HepG2 (cell line): ENCODE measurements around the gene SNRNP48. TPM values are rescaled to one million over a fixed set of nuclear protein-coding genes. Genes with fewer than 3 reads are reported as not detected.

Experiments used
- AKAP8 ChIP-seq: sonication (generic); formaldehyde crosslinking; IDR thresholded peaks from 2 replicates; pipeline ENCODE4 v1.5.1; 2020; ENCODE audit warnings: mild to moderate bottlenecking, missing genetic modification reagents
- CBX2 ChIP-seq, 2 experiments: fragments of 200-600 bp in 1 of 2; sonication (generic); formaldehyde crosslinking in 1 of 2; IDR thresholded peaks; 2 replicates each; pipeline versions ENCODE4 v1.7.0 to v1.8.1; 2018 to 2022; ENCODE audit warnings: low read depth in 2 of 2, low read length in 1 of 2, mild to moderate bottlenecking in 1 of 2, missing genetic modification reagents in 1 of 2
- HNRNPLL ChIP-seq: fragments of 200-400 bp; formaldehyde crosslinking; IDR thresholded peaks from 2 replicates; pipeline ENCODE4 v1.6.1; 2017; ENCODE audit warnings: mild to moderate bottlenecking, low read depth, low read length; ENCODE audit not compliant: poor library complexity, severe bottlenecking
- ISX ChIP-seq: sonication (generic); formaldehyde crosslinking; conservative IDR thresholded peaks from 2 replicates; pipeline ENCODE4 v1.5.0; 2020; ENCODE audit warnings: missing genetic modification reagents
- MAFK ChIP-seq, 2 experiments: IDR thresholded peaks in 1 of 2; conservative IDR thresholded peaks in 1 of 2; 2 replicates each; pipeline ENCODE4 v1.6.1; 2011; ENCODE audit warnings: improper control_type of control experiment in 2 of 2, low read length in 2 of 2
- MED8 ChIP-seq: sonication (generic); formaldehyde crosslinking; IDR thresholded peaks from 2 replicates; pipeline ENCODE4 v1.8.1; 2023; ENCODE audit warnings: mild to moderate bottlenecking, missing genetic modification reagents; ENCODE audit not compliant: insufficient replicate concordance
- MEF2D ChIP-seq: sonication (generic); formaldehyde crosslinking; IDR thresholded peaks from 2 replicates; pipeline ENCODE4 v1.5.1; 2020; ENCODE audit warnings: mild to moderate bottlenecking, missing genetic modification reagents
- NCOR1 ChIP-seq: fragments of 200-600 bp; sonication (generic); IDR thresholded peaks from 2 replicates; pipeline ENCODE4 v1.7.0; 2017; ENCODE audit warnings: antibody characterized with exemption, low read length, borderline replicate concordance
- PAX8 ChIP-seq: sonication (generic); formaldehyde crosslinking; IDR thresholded peaks from 2 replicates; pipeline ENCODE4 v1.8.0; 2022; ENCODE audit warnings: mild to moderate bottlenecking, missing genetic modification reagents, borderline replicate concordance
- PLRG1 ChIP-seq: fragments of 450-650 bp; conservative IDR thresholded peaks from 2 replicates; pipeline ENCODE4 v1.6.1; 2016
- RFX3 ChIP-seq: IDR thresholded peaks from 2 replicates; pipeline ENCODE4 v1.6.1; 2016; ENCODE audit warnings: missing biosample characterization, missing genetic modification reagents
- SRSF4 ChIP-seq: fragments of 200-400 bp; formaldehyde crosslinking; IDR thresholded peaks from one replicate; pipeline ENCODE4 v1.6.1; 2018; ENCODE audit warnings: mild to moderate bottlenecking, low read depth, low read length, moderate library complexity; ENCODE audit not compliant: poor library complexity, severe bottlenecking
- TBX2 ChIP-seq: sonication (generic); formaldehyde crosslinking; IDR thresholded peaks from 2 replicates; pipeline ENCODE4 v1.5.0; 2020; ENCODE audit warnings: missing genetic modification reagents, mild to moderate bottlenecking, borderline replicate concordance
- ZBTB8A ChIP-seq: sonication (generic); formaldehyde crosslinking; IDR thresholded peaks from 2 replicates; pipeline ENCODE4 v1.4.0; 2020; ENCODE audit warnings: mild to moderate bottlenecking, low read depth, missing genetic modification reagents, borderline replicate concordance
- ZFP36L2 ChIP-seq: sonication (generic); formaldehyde crosslinking; IDR thresholded peaks from 2 replicates; pipeline ENCODE4 v1.4.0; 2020; ENCODE audit warnings: missing genetic modification reagents
- ZFY ChIP-seq: sonication (generic); formaldehyde crosslinking; IDR thresholded peaks from 2 replicates; pipeline ENCODE4 v1.4.0; 2020; ENCODE audit warnings: missing genetic modification reagents
- ZNF251 ChIP-seq: sonication (generic); formaldehyde crosslinking; IDR thresholded peaks from 2 replicates; pipeline ENCODE4 v1.9.0; 2021; ENCODE audit warnings: mild to moderate bottlenecking, missing genetic modification reagents
- ZNF460 ChIP-seq: sonication (generic); formaldehyde crosslinking; IDR thresholded peaks from 2 replicates; pipeline ENCODE4 v1.5.1; 2020; ENCODE audit warnings: missing genetic modification reagents, mild to moderate bottlenecking, borderline replicate concordance
- ZNF557 ChIP-seq: sonication (generic); formaldehyde crosslinking; IDR thresholded peaks from 2 replicates; pipeline ENCODE4 v1.4.0; 2020; ENCODE audit warnings: missing genetic modification reagents
- ZSCAN20 ChIP-seq: sonication (generic); formaldehyde crosslinking; IDR thresholded peaks from 2 replicates; pipeline ENCODE4 v1.4.0; 2020; ENCODE audit warnings: missing genetic modification reagents, mild to moderate bottlenecking, borderline replicate concordance
- polyA plus RNA-seq, 8 experiments: library from polyadenylated mRNA; depleted of rRNA in 3 of 8; stranded (reverse) in 7 of 8; unstranded in 1 of 8; fragments of >200 nt; fragmentation: Illumina TruSeq in 4 of 8; extraction: Trizol in 4 of 8; gene quantifications; 2 replicates each; pipeline versions ENCODE4 v1.2.1 to v1.2.3, GENCODE V29; 2011 to 2016; ENCODE audit warnings: low read depth in 4 of 8, missing spikeins in 1 of 8, mixed read lengths in 1 of 8; ENCODE audit not compliant: insufficient read depth in 1 of 8
- total RNA-seq, 5 experiments: library from RNA; depleted of rRNA; stranded (reverse); fragments of >200 nt; fragmentation: Illumina TruSeq; extraction: Trizol; gene quantifications; 2 replicates each; pipeline ENCODE4 v1.2.3, GENCODE V29; 2016; ENCODE audit warnings: low read depth in 1 of 5
- TF ChIP-seq, protein P1 (sequence below): sonication (generic); formaldehyde crosslinking; IDR thresholded peaks from 2 replicates; pipeline ENCODE4 v1.4.0; 2020; ENCODE audit warnings: missing genetic modification reagents
- TF ChIP-seq, protein P2 (sequence below): sonication (generic); formaldehyde crosslinking; IDR thresholded peaks from 2 replicates; pipeline ENCODE4 v1.8.1; 2023; ENCODE audit warnings: mild to moderate bottlenecking, missing genetic modification reagents
- TF ChIP-seq, protein P3 (sequence below): sonication (generic); formaldehyde crosslinking; IDR thresholded peaks from 2 replicates; pipeline ENCODE4 v1.4.0; 2020; ENCODE audit warnings: missing genetic modification reagents, borderline replicate concordance

SNRNP48 gene
- total and polyA plus RNA-seq, 2 of the 13 experiments (the other 11 are each of a cell fraction or from before 2014, with no cell fraction given), result 17.5 to 47.5 TPM

DNA sequence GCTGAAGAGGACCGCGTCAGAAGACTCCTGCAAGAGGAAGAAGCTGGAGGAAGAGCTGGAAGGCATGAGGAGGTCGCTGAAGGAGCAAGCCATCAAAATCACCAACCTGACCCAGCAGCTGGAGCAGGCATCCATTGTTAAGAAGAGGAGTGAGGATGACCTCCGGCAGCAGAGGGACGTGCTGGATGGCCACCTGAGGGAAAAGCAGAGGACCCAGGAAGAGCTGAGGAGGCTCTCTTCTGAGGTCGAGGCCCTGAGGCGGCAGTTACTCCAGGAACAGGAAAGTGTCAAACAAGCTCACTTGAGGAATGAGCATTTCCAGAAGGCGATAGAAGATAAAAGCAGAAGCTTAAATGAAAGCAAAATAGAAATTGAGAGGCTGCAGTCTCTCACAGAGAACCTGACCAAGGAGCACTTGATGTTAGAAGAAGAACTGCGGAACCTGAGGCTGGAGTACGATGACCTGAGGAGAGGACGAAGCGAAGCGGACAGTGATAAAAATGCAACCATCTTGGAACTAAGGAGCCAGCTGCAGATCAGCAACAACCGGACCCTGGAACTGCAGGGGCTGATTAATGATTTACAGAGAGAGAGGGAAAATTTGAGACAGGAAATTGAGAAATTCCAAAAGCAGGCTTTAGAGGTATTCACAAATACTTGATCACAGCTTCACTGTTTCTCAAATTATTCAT lies 8.9 kb upstream of the SNRNP48 start (continued):
- TF ChIP-seq ZFP36L2 (CRISPR knock-in tag), result no peak
- TF ChIP-seq MEF2D (CRISPR knock-in tag), result no peak
- TF ChIP-seq ZNF460 (CRISPR knock-in tag), result no peak
- TF ChIP-seq MED8 (CRISPR knock-in tag), result no peak
- no peak for TF ChIP-seq TBX2 (CRISPR knock-in tag)
- TF ChIP-seq AKAP8 (CRISPR knock-in tag), result no peak
- TF ChIP-seq, protein P1, sequence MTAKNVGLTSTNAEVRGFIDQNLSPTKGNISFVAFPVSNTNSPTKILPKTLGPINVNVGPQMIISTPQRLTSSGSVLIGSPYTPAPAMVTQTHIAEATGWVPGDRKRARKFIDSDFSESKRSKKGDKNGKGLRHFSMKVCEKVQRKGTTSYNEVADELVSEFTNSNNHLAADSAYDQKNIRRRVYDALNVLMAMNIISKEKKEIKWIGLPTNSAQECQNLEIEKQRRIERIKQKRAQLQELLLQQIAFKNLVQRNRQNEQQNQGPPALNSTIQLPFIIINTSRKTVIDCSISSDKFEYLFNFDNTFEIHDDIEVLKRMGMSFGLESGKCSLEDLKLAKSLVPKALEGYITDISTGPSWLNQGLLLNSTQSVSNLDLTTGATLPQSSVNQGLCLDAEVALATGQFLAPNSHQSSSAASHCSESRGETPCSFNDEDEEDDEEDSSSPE (CRISPR knock-in tag), result peak; percentile 85
- TF ChIP-seq CBX2 (IDR thresholded peaks at IDR 0.05; ENCODE audit: low read depth, low read length), result no peak
- TF ChIP-seq CBX2 (CRISPR knock-in tag; IDR thresholded peaks at IDR 0.05; ENCODE audit: low read depth), result no peak
- no peak for TF ChIP-seq ZNF251 (CRISPR knock-in tag)
- no peak for TF ChIP-seq ISX
- TF ChIP-seq MAFK (conservative IDR thresholded peaks at IDR 0.05 in 1 of 2, IDR thresholded peaks at IDR 0.05 in 1 of 2; ENCODE audit: low read length in 2 of 2), result no peak
- no peak for TF ChIP-seq SRSF4
- no peak for TF ChIP-seq HNRNPLL
- TF ChIP-seq, protein P2, sequence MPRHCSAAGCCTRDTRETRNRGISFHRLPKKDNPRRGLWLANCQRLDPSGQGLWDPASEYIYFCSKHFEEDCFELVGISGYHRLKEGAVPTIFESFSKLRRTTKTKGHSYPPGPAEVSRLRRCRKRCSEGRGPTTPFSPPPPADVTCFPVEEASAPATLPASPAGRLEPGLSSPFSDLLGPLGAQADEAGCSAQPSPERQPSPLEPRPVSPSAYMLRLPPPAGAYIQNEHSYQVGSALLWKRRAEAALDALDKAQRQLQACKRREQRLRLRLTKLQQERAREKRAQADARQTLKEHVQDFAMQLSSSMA (CRISPR knock-in tag), result no peak
- no peak for TF ChIP-seq ZFY (CRISPR knock-in tag)
- TF ChIP-seq PAX8 (CRISPR knock-in tag), result no peak
- TF ChIP-seq, protein P3, sequence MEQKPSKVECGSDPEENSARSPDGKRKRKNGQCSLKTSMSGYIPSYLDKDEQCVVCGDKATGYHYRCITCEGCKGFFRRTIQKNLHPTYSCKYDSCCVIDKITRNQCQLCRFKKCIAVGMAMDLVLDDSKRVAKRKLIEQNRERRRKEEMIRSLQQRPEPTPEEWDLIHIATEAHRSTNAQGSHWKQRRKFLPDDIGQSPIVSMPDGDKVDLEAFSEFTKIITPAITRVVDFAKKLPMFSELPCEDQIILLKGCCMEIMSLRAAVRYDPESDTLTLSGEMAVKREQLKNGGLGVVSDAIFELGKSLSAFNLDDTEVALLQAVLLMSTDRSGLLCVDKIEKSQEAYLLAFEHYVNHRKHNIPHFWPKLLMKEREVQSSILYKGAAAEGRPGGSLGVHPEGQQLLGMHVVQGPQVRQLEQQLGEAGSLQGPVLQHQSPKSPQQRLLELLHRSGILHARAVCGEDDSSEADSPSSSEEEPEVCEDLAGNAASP, result no peak
- TF ChIP-seq NCOR1, result peak; percentile 68; the same call in 1 of the 2 replicates
- no peak for TF ChIP-seq ZNF557 (CRISPR knock-in tag)
- no peak for TF ChIP-seq PLRG1
- no peak for TF ChIP-seq RFX3
- TF ChIP-seq ZBTB8A (CRISPR knock-in tag), result no peak
- 0 out of 2 replicates have a peak, but pooled peaks have one; percentile 18 for TF ChIP-seq ZSCAN20
